GM19468 (cell line): Measurements from ENCODE around the gene SHFL.

Source experiments
- ATAC-seq: cut with Tn5 transposase; IDR thresholded peaks from one replicate; pipeline ENCODE4 v1.9.1; 2021; ENCODE audit warnings: mild to moderate bottlenecking, moderate library complexity, moderate number of reproducible peaks; ENCODE audit not compliant: unreplicated experiment; ENCODE audit errors: extremely low read depth

The SHFL gene

GRCh38 chr19:10106100-10106936, 20.2 kb downstream of the SHFL start, which contains the start of gene PPAN:
Gene PPAN, plus strand, starts transcription at chr19:10106362. Its CDS starts 33 bp downstream, at chr19:10106395.
- peak; percentile 58 for ATAC-seq

DNA sequence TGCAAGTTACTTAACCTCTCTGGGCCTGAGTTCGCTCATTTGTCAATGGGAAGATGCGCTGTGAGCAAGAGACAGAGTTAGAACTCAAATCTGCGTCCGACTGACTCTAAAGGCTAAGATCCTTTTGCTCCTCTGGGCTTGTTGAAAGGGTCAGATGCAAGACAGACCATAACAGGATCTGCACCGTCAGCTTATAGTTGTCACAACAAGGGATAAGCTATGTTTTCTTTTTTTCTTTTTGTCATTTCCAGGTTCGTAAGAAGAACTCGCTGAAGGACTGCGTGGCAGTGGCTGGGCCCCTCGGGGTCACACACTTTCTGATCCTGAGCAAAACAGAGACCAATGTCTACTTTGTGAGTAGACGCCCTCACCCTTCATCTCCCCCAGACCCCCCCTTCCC, 21.1 kb downstream of the SHFL start:
- no peak for ATAC-seq

DNA sequence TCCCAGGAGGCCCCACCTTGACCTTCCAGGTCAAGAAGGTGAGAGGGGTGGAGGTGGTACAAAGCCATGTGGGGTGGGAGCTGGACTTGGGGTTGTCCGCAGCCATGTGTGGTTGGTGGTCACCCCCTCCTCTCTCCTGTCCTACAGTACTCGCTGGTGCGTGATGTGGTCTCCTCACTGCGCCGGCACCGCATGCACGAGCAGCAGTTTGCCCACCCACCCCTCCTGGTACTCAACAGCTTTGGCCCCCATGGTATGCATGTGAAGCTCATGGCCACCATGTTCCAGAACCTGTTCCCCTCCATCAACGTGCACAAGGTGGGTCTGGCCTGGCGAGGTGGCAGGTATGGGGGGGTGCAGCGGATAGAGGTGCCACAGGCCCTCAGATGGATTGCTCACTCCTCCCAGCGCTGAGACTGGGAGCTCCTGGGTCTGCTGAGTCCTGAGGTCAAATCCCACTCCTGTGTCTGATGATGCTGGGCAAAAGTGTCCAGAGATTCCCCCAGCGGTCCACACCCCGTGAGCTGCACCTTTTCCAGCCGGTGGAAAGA, 21.8 kb downstream of the SHFL start:
- no peak for ATAC-seq

GRCh38 chr19:10109528-10109927, 23.4 kb downstream of the SHFL start:
- ATAC-seq, result no peak

- ATAC-seq, result no peak
These were observed 24.2 kb downstream of the SHFL start for GRCh38 chr19:10110076-10110971.

GRCh38 chr19:10110972-10111317, 24.8 kb downstream of the SHFL start:
- no peak for ATAC-seq

DNA sequence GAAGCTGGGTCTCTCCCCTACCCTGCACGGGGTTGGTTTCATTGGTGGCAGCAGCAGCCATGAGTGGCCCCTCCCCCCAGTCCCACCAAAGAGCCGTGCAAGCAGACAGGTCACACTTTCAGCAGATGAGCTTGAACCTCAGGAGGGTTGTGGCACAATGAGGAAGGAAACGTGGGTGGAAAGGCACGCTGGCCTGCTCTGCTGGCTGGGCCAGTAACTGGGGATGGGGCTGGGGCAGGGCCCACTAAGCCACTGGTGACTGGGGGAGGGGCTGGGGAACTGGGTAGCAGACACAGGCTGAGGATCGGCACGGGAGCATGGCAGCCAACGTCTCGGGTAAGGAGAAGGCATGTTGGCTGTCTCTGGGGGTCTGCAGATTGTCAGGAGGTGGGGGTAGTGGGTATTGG, 25.3 kb downstream of the SHFL start, which contains the start of gene P2RY11:
TSS of gene P2RY11 (plus strand) at position 289 of the 407 bp plus-strand sequence. CDS start at position 318, 29 bp downstream.
- no peak for ATAC-seq

DNA sequence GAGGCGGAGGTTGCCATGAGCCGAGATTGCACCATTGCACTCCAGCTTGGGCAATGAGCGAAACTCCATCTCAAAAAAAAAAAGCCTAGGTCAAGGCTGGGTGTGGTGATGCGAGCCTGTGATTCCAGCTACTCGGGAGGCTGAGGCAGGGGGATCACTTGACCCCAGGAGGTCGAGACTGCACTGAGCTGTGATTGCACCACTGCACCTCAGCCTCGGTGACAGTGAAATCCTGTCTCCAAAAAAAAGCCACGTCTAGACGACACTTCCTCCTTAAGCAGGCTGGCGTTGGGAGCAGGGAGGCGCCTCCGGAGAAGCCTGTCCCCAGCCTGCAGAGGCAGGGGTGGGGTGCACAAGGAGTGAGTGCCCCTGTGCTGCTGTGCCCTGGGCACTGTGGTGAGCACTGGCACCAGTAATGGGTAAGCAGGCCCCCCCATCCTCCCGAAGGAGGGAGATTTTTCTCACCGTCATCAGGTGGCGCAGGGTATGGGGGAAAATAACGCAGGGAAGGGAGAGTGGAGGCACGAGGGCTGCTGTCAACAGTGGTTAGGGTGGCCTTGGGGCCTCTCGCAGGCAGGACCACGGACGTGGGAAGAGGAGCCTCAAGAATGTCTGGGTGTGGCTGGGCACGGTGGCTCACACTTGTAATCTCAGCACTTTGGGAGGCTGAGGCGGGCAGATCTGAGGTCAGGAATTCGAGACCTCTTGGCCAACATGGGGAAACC, 26.1 kb downstream of the SHFL start:
- ATAC-seq, result no peak

- ATAC-seq, result no peak
These were observed 26.9 kb downstream of the SHFL start for GRCh38 chr19:10112895-10113591.

GRCh38 chr19:10113592-10113963, 27.5 kb downstream of the SHFL start:
- no peak for ATAC-seq

GRCh38 chr19:10113964-10114650, 28.0 kb downstream of the SHFL start:
- no peak for ATAC-seq

- no peak for ATAC-seq
These were observed 28.7 kb downstream of the SHFL start for GRCh38 chr19:10114651-10115391.

GRCh38 chr19:10115392-10116084, 29.4 kb downstream of the SHFL start:
- ATAC-seq, result no peak

DNA sequence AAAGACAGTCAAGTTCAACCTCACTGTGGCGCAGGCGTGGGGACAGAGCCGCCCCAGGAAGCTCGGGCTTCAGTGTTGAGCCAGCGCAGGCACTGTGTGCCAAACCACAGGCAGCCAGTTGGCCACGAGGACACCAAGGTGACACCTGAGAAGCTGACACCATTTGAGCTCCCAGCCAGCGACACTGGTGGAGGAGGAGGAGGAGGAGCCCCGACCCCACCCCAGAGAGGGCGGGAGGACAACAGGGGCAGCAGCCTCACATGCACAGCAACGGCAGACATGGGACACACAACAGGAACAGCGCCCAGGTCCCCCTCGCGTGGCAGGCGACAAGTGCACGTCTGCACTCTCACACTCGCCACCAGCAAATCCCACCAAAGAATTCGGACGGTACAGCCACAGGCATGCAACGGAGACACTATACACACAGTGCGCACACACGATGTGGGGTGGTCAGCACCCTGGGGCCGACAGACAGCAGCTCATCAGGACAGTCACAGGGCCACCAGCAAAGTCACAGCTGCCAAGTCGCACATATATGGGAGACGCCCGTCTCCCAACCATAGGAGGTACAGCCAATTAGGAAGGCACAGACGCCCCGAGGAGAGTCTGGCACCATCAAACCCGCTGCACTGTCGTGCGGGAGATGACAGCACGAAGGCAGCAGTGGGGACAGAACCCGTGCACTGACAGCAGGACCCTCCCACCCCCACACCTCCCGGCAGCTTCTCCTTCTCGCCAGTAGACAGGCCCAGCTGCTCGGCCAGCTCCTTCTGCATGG, 30.2 kb downstream of the SHFL start:
- ATAC-seq, result no peak

- no peak for ATAC-seq
These were observed 30.9 kb downstream of the SHFL start for GRCh38 chr19:10116866-10117616.

GRCh38 chr19:10118960-10119359, 32.8 kb downstream of the SHFL start:
- ATAC-seq, result no peak
